Retina (tissue), 1 donor: ENCODE measurements around the gene IRAK2.
A peak's percentile ranks its signal among the peaks of the same experiment; 100 is the strongest.

Experiments used
- DNase-seq: peaks from one replicate; pipeline ENCODE4 v3.0.0-alpha.2; 2016

IRAK2 gene

GRCh38 chr3:10228248-10228950, 63.7 kb downstream of the IRAK2 start:
- no peak for DNase-seq

DNA sequence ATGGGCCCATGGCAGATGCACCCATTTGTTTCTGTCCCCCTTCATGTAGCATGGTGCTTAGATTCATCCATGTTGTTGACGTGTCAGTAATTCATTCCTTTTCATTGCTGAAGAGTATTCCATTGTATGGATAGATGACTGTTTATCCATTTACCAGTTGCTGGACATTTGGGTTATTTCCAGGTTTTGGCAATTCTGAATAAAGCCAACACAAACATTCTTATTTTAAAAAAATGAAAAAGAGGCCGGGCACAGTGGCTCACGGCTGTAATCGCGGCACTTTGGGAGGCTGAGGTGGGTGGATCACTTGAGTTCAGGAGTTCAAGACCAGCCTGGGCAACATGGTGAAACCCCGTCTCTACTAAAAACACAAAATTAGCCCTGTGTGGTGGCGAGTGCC, 64.9 kb downstream of the IRAK2 start:
- DNase-seq: no peak

DNA sequence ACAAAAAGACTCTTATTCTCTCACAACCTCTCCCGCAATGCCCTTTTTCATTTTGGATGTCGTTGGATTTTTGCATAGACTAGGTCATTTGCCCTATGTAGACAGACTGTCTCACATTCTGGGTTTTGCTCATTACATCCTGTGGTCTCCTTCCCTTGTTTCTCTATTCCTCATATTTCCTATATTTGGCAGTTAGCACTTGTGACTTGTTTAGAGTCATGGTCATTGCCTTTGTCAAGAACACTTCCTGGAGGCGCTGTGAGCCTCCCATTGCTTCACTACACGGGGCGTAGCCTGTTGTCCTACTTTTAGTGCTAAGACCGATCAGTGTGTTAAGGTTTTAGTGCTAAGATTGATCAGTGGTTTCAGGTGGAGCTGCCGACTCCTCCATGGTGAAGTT, 67.4 kb downstream of the IRAK2 start:
- DNase-seq: no peak

GRCh38 chr3:10233988-10234387, 69.3 kb downstream of the IRAK2 start:
- DNase-seq: no peak

GRCh38 chr3:10234526-10235230, 70.0 kb downstream of the IRAK2 start:
- no peak for DNase-seq

GRCh38 chr3:10235551-10235950, 70.8 kb downstream of the IRAK2 start:
- DNase-seq: no peak

GRCh38 chr3:10238345-10239183, 73.8 kb downstream of the IRAK2 start:
- DNase-seq: no peak

- DNase-seq: no peak
Observed at GRCh38 chr3:10240799-10241198, 76.1 kb downstream of the IRAK2 start.

GRCh38 chr3:10242182-10243065, 77.7 kb downstream of the IRAK2 start:
- DNase-seq: no peak

DNA sequence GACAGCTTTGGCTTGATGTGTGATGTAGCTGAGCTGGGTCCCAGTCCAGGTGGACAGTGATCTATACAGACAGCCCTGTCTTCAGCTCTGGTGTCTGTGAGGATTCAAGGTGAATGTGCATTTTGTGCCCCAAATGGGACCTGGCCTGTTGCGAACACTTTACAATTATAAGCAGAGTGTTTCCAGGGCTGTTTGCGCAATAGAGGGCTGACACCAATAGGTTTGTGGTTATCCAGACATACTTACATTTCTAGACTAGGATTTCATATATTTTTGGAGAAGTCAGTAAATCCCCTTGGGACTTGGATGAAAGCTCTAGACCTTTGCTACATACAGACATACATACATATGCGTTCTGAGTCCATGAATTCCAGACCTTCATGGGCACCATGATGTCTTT, 79.3 kb downstream of the IRAK2 start:
- DNase-seq: no peak

DNA sequence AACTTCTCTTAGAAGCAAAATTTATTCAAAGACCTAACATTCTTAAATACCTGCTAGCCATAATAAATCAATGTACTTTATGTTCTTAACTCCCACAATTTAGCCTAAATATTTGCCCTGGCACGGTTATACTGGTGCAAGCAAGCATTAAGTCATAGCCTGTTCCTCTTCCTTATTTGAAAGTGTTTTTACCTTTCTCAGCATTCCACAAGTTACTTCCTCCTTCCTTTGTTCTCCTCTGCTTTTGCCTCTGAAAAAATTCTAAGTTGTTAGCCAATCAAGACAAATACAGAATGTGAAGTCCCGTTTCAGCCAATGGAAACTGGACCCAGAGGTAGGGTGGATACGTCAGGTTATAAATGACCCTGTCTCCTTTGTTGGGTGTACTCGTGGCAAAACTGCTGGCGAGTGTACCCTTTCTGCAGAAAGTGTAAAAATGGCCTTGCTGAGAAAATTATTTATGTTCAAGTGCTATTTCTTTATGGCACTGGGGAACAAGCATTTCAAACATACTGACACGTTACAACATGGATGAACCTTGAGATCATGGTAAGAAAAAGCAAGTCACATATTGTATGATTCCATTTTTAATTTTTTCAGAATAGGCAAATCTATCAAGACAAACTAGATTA, 80.5 kb downstream of the IRAK2 start:
- DNase-seq: no peak

DNA sequence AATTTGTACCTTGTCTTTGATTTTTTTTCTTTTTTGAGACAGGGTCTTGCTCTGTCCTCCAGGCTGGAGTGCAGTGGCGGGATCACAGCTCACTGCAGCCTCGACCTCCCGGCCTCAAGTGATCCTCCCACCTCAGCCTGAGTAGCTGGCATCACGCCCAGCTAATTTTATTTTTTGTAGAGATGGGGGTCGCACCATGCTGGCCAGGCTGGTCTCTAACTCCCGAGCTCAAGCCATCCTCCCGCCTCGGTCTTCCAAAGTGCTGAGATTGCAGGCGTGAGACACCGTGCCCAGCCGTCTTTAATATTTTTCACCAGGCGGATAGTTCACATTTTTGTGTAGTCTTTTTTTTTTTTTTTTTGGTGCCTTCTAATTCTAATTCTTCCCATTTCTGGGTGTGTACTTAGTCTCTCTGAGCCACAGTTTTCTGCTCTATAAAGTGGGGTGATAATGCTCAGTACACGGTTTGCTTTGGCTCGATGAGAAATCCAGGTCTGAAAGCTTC, 83.0 kb downstream of the IRAK2 start:
- no peak for DNase-seq

GRCh38 chr3:10248184-10248983, 83.7 kb downstream of the IRAK2 start, which contains the start of gene TATDN2:
TSS of gene TATDN2 (plus strand) at chr3:10248459. CDS start at chr3:10249201, 742 bp downstream.
- DNase-seq: peak; percentile 88

GRCh38 chr3:10248984-10249748, 84.4 kb downstream of the IRAK2 start:
- DNase-seq: peak; percentile 81

- no peak for DNase-seq
Observed at GRCh38 chr3:10249833-10250232, 85.1 kb downstream of the IRAK2 start.

DNA sequence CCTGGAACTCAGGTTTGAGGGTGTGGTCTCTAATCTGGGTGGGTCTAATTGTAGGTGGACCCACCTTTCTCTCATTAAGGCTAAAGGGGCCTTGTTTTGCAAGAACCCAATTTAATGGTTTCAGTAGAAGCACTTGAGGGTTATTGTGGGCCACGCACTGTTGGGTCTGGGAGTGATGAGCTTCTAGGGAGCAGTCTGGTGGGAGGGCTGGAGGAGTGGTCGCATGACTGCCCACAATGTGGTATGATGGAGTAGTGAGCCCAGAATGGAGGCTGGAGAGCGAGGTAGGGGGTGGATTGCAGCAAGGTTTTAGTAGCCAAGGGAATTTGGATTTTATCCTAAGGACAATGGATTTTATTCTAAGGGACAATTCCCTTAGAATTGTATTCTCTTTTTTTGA, 86.3 kb downstream of the IRAK2 start:
- DNase-seq: no peak

DNA sequence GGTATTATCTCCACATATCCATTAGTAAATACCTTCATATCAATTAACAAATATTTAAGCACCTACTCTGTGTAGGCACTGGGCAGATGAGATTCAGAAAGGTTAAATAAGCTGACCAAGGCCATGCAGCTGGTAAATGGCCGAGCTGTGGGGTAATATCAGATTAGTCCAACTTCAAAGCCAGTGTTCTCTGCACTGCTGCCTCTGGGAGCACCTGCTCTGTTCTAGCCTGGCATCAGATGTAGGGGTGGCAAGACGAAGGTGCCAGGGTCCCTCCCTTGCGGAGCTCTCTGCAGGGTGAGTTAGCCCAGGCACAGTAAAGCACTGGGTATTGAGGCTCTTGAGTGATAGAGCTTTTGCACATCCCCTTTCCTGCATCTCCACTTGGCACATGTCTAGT, 89.0 kb downstream of the IRAK2 start:
- DNase-seq: no peak

GRCh38 chr3:10255835-10256234, 91.1 kb downstream of the IRAK2 start:
- DNase-seq: no peak

DNA sequence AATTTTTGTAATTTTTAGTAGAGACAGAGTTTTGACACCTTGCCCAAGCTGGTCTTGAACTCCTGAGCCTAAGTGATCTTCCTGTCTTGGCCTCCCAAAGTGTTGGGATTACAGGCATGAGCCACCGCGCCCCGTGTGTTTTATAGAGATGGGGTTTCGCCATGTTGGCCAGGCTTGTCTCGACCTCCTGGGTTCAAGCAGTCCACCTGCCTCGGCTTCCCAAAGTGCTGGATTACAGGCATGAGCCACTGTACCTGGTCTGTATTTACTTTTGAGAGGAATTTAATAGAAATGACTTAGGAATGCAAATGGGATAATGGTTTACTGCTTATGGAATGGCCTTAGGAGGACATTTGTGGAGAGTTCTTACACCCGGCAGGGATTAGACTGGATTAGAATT, 94.3 kb downstream of the IRAK2 start:
- no peak for DNase-seq

DNA sequence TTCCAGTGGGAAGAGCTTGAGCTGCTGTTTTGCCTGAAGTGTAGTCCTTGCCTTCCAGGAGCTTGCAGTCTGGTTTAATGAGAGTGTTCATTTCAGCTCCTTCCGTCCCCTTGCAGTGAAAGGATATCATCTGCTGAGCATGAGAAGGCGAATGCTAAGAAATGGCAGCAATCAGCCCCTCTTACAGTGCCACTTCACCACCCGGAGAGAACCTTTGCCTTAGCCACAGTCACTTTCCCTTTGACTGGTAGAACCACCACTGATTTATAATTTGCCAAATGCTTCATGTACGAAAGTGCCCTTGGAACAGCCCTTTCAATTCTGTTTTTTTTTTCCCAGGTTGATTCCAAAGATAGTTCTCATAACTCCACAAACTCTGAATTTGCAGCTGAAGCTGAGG, 95.1 kb downstream of the IRAK2 start:
- DNase-seq: no peak
